Endodermal cell (in vitro differentiated cells): ENCODE measurements around the gene ARL17A. TPM values are rescaled to one million over a fixed set of nuclear protein-coding genes. Genes with fewer than 3 reads are reported as not detected.
"Not testable (repeated sequence)": the region's sequence is repeated elsewhere in the genome, so short reads cannot be mapped to it uniquely, and the experiment has no call there.

ENCODE experiments used
- DNase-seq: peaks from one replicate; pipeline ENCODE4 v3.0.0-alpha.2; 2017
- H3K27ac ChIP-seq: 2 replicates; pipeline ENCODE4 v1.5.1; 2013; ENCODE audit warnings: mild to moderate bottlenecking, low read depth, low read length, moderate library complexity
- H3K27me3 ChIP-seq: 2 replicates; pipeline ENCODE4 v1.6.1; 2013; ENCODE audit warnings: mild to moderate bottlenecking, low read length, moderate library complexity; ENCODE audit not compliant: insufficient read depth, control insufficient read depth, poor library complexity, severe bottlenecking
- H3K36me3 ChIP-seq: 2 replicates; pipeline ENCODE4 v1.7.0; 2013; ENCODE audit warnings: mild to moderate bottlenecking, low read length, moderate library complexity; ENCODE audit not compliant: control insufficient read depth, insufficient read depth
- H3K4me1 ChIP-seq: one replicate; pipeline ENCODE4 v1.7.0; 2013; ENCODE audit warnings: low read length; ENCODE audit not compliant: control insufficient read depth, insufficient read depth
- H3K4me3 ChIP-seq: 2 replicates; pipeline ENCODE4 v1.5.1; 2013; ENCODE audit warnings: mild to moderate bottlenecking, low read length, moderate library complexity
- H3K9ac ChIP-seq: 2 replicates; pipeline ENCODE4 v1.6.1; 2013; ENCODE audit warnings: mild to moderate bottlenecking, low read length, moderate library complexity; ENCODE audit not compliant: poor library complexity, severe bottlenecking; ENCODE audit errors: extremely low read depth
- H3K9me3 ChIP-seq: 2 replicates; pipeline ENCODE4 v1.6.1; 2013; ENCODE audit warnings: mild to moderate bottlenecking, low read length, moderate library complexity; ENCODE audit not compliant: control insufficient read depth
- H3K27ac Mint-ChIP-seq: 2 replicates; pipeline ENCODE4 v1.8.0; 2020; ENCODE audit warnings: mixed read lengths
- H3K27me3 Mint-ChIP-seq: 2 replicates; pipeline ENCODE4 v1.8.0; 2021; ENCODE audit warnings: mild to moderate bottlenecking, mixed read lengths; ENCODE audit not compliant: insufficient read depth
- H3K36me3 Mint-ChIP-seq: 2 replicates; pipeline ENCODE4 v1.8.0; 2020; ENCODE audit warnings: low read depth, mixed read lengths
- H3K4me1 Mint-ChIP-seq: 2 replicates; pipeline ENCODE4 v1.8.0; 2020; ENCODE audit warnings: mixed read lengths
- H3K4me3 Mint-ChIP-seq: 2 replicates; pipeline ENCODE4 v1.8.0; 2020; ENCODE audit warnings: mild to moderate bottlenecking, moderate library complexity, mixed read lengths
- H3K9me3 Mint-ChIP-seq: 2 replicates; pipeline ENCODE4 v1.8.0; 2020; ENCODE audit warnings: mild to moderate bottlenecking, mixed read lengths
- WGBS, 2 experiments: methylation state at CpG; one replicate each; pipeline versions ENCODE4 v1.1.5 to v1.1.7; 2013; ENCODE audit warnings: missing lambda C conversion rate in 2 of 2, mixed read lengths in 1 of 2; ENCODE audit not compliant: insufficient coverage in 1 of 2, insufficient read length in 1 of 2; 5-methylcytosine and 5-hydroxymethylcytosine counted together
- long read RNA-seq, 4 experiments: library from polyadenylated mRNA in 2 of 4; library from RNA in 1 of 4; library from capped mRNA in 1 of 4; stranded (forward) in 3 of 4; unstranded in 1 of 4; transcript quantifications; one replicate each; pipeline ENCODE4 v2.0.0, GENCODE V29; 2020 to 2021; ENCODE audit warnings: inconsistent platforms in 1 of 4
- polyA plus RNA-seq, 2 experiments: library from polyadenylated mRNA; stranded (reverse); fragments of 50-300 nt; gene quantifications; one replicate each; pipeline ENCODE4 v1.2.3, GENCODE V29; 2013
- total RNA-seq, 2 donors: library from RNA; stranded (reverse); fragmentation: NEBNext Ultra II Directional in 1 of 2; extraction: Animal tissue kit (Norgen Biotek cat#: 25700) in 1 of 2; gene quantifications; 2 replicates in 1 of 2; 3 replicates in 1 of 2; pipeline ENCODE4 v1.2.1, GENCODE V29; 2021

The ARL17A gene
- 10 to 100 TPM; 15.7 to 32.0 TPM for total RNA-seq
- 7.9 TPM for polyA plus RNA-seq (2013, experiment 1 of 2)
- polyA plus RNA-seq (2013, experiment 2 of 2) = 5.6 TPM
- long read RNA-seq, experiment 1, partial matches to known transcripts = 1 of 4 reads
- long read RNA-seq, experiment 1, other reads (novel, unspliced or antisense) = 3 of 4 reads
- long read RNA-seq, experiment 2, partial matches to known transcripts = 0 of 42 reads
- long read RNA-seq, experiment 2, other reads (novel, unspliced or antisense) = 38 of 42 reads
- long read RNA-seq, experiment 3, transcript ARL17A-202 (4 exons, 3,945 nt) = major isoform, 10 of 33 reads
- long read RNA-seq, experiment 3, partial matches to known transcripts = 0 of 33 reads
- long read RNA-seq, experiment 3, other reads (novel, unspliced or antisense) = 20 of 33 reads
- long read RNA-seq, experiment 4, partial matches to known transcripts = 0 of 6 reads
- long read RNA-seq, experiment 4, other reads (novel, unspliced or antisense) = 3 of 6 reads

- not testable (repeated sequence) for H3K9me3 ChIP-seq, H3K4me1 ChIP-seq, H3K36me3 ChIP-seq, H3K9me3 Mint-ChIP-seq, H3K27ac ChIP-seq, H3K27me3 ChIP-seq, H3K27me3 Mint-ChIP-seq, H3K27ac Mint-ChIP-seq, H3K9ac ChIP-seq, H3K4me1 Mint-ChIP-seq, DNase-seq, H3K36me3 Mint-ChIP-seq, H3K4me3 Mint-ChIP-seq, H3K4me3 ChIP-seq
- no CpG with 5 or more reads among the region's 65 CpGs for WGBS, 2 experiments
Measured at GRCh38 chr17:46579083-46580075, at the start of gene ARL17A. TSS of gene ARL17A (minus strand) at chr17:46579691. CDS start at chr17:46576322, 3,369 bp downstream.

GRCh38 chr17:46628753-46629436 is 49.4 kb upstream of the ARL17A start:
- H3K36me3 ChIP-seq, H3K27me3 Mint-ChIP-seq, H3K36me3 Mint-ChIP-seq, H3K9me3 Mint-ChIP-seq, H3K4me1 ChIP-seq, H3K4me3 ChIP-seq, H3K9ac ChIP-seq, H3K27ac Mint-ChIP-seq, H3K4me3 Mint-ChIP-seq, DNase-seq, H3K9me3 ChIP-seq, H3K27me3 ChIP-seq, H3K27ac ChIP-seq, H3K4me1 Mint-ChIP-seq: not testable (repeated sequence)
- no CpG with 5 or more reads among the region's 5 CpGs for WGBS, 2 experiments

GRCh38 chr17:46627452-46627851 is 48.0 kb upstream of the ARL17A start:
- H3K4me3 Mint-ChIP-seq, H3K9ac ChIP-seq, DNase-seq, H3K36me3 ChIP-seq, H3K9me3 Mint-ChIP-seq, H3K4me1 Mint-ChIP-seq, H3K27me3 Mint-ChIP-seq, H3K27ac Mint-ChIP-seq, H3K9me3 ChIP-seq, H3K4me3 ChIP-seq, H3K4me1 ChIP-seq, H3K27me3 ChIP-seq, H3K27ac ChIP-seq, H3K36me3 Mint-ChIP-seq: not testable (repeated sequence)
- no CpG with 5 or more reads among the region's 2 CpGs for WGBS, 2 experiments

- H3K36me3 ChIP-seq, H3K4me1 ChIP-seq, H3K9ac ChIP-seq, H3K27me3 ChIP-seq, H3K27me3 Mint-ChIP-seq, DNase-seq, H3K9me3 Mint-ChIP-seq, H3K36me3 Mint-ChIP-seq, H3K9me3 ChIP-seq, H3K4me3 ChIP-seq, H3K4me3 Mint-ChIP-seq, H3K27ac ChIP-seq, H3K4me1 Mint-ChIP-seq, H3K27ac Mint-ChIP-seq: not testable (repeated sequence)
- WGBS, 2 experiments = no CpG with 5 or more reads among the region's 5 CpGs
Measured at GRCh38 chr17:46624726-46625125, 45.2 kb upstream of the ARL17A start.

GRCh38 chr17:46623790-46624189 is 44.3 kb upstream of the ARL17A start:
- not testable (repeated sequence) for H3K27ac ChIP-seq, H3K4me3 Mint-ChIP-seq, DNase-seq, H3K4me1 ChIP-seq, H3K9me3 ChIP-seq, H3K4me1 Mint-ChIP-seq, H3K27me3 Mint-ChIP-seq, H3K27ac Mint-ChIP-seq, H3K27me3 ChIP-seq, H3K36me3 Mint-ChIP-seq, H3K9ac ChIP-seq, H3K36me3 ChIP-seq, H3K4me3 ChIP-seq, H3K9me3 Mint-ChIP-seq
- no CpG with 5 or more reads among the region's 2 CpGs for WGBS, 2 experiments

- WGBS, 2 experiments = no CpG with 5 or more reads among the region's 1 CpG
- not testable (repeated sequence) for H3K27me3 ChIP-seq, H3K27me3 Mint-ChIP-seq, H3K9me3 Mint-ChIP-seq, H3K9ac ChIP-seq, H3K36me3 ChIP-seq, H3K4me1 ChIP-seq, H3K9me3 ChIP-seq, DNase-seq, H3K36me3 Mint-ChIP-seq, H3K4me1 Mint-ChIP-seq, H3K27ac ChIP-seq, H3K4me3 ChIP-seq, H3K27ac Mint-ChIP-seq, H3K4me3 Mint-ChIP-seq
Measured at GRCh38 chr17:46618975-46619374, 39.5 kb upstream of the ARL17A start.
